ENCODE data around the gene UQCRQ.
"Not testable (repeated sequence)": the region's sequence is repeated elsewhere in the genome, so short reads cannot be mapped to it uniquely, and the experiment has no call there.

The UQCRQ gene

GRCh38 chr5:132854301-132854700, 12.1 kb upstream of the UQCRQ start:
- H3K4me3 ChIP-seq (ENCODE audit: low read depth, low read length) = no peak overlapping the region
- no peak for DNase-seq (ENCODE audit: low read depth)
- no peak for TF ChIP-seq CTCF (IDR thresholded peaks at IDR 0.05; ENCODE audit: control insufficient read depth, extremely low read depth, insufficient read depth)

GRCh38 chr5:132854992-132855391, 11.4 kb upstream of the UQCRQ start:
- DNase-seq (ENCODE audit: low read depth); H3K4me3 ChIP-seq (ENCODE audit: low read depth, low read length): not testable (repeated sequence)

GRCh38 chr5:132856011-132856410, 10.4 kb upstream of the UQCRQ start:
- TF ChIP-seq CTCF (IDR thresholded peaks at IDR 0.05; ENCODE audit: control insufficient read depth, extremely low read depth, insufficient read depth) = no peak
- no peak for DNase-seq (ENCODE audit: low read depth)
- H3K4me3 ChIP-seq (ENCODE audit: low read depth, low read length) = no peak overlapping the region

GRCh38 chr5:132859889-132860437, 6.5 kb upstream of the UQCRQ start:
- H3K4me3 ChIP-seq (ENCODE audit: low read depth, low read length) = no peak overlapping the region
- DNase-seq (ENCODE audit: low read depth) = no peak
- no peak for TF ChIP-seq CTCF (IDR thresholded peaks at IDR 0.05; ENCODE audit: control insufficient read depth, extremely low read depth, insufficient read depth)

GRCh38 chr5:132860742-132861141, 5.7 kb upstream of the UQCRQ start:
- H3K4me3 ChIP-seq (ENCODE audit: low read depth, low read length) = no peak overlapping the region
- TF ChIP-seq CTCF (IDR thresholded peaks at IDR 0.05; ENCODE audit: control insufficient read depth, extremely low read depth, insufficient read depth) = no peak
- no peak for DNase-seq (ENCODE audit: low read depth)

GRCh38 chr5:132865668-132866341, 637 bp upstream of the UQCRQ start:
- TF ChIP-seq CTCF (IDR thresholded peaks at IDR 0.05; ENCODE audit: control insufficient read depth, extremely low read depth, insufficient read depth) = no peak
- DNase-seq (ENCODE audit: low read depth) = no peak
- H3K4me3 ChIP-seq (ENCODE audit: low read depth, low read length) = peak overlapping the region; percentile 95

GRCh38 chr5:132867046-132867451, 607 bp downstream of the UQCRQ start:
- no peak for TF ChIP-seq CTCF (IDR thresholded peaks at IDR 0.05; ENCODE audit: control insufficient read depth, extremely low read depth, insufficient read depth)

More at GRCh38 chr5:132867046-132867451, 607 bp downstream of the UQCRQ start:
- no peak for DNase-seq (ENCODE audit: low read depth)
- peak overlapping the region; percentile 95 for H3K4me3 ChIP-seq (ENCODE audit: low read depth, low read length)
